IMR-90 (cell line): ENCODE measurements around the gene FGGY. TPM values are rescaled to one million over a fixed set of nuclear protein-coding genes. Genes with fewer than 3 reads are reported as not detected.

Experiments
- ATAC-seq: fragments of 200-7000 bp; cut with Tn5 transposase; 2 replicates; pipeline ENCODE4 v1.9.1; 2020; ENCODE audit warnings: low read depth, mild to moderate bottlenecking, moderate library complexity
- BruUV-seq: library from RNA; stranded (reverse); fragments of 400-500 nt; replicated peaks from 2 replicates; lab custom pipeline; 2021; lab: Mats Ljungman, UMichigan
- CTCF ChIA-PET: fragments of 300-600 bp; formaldehyde crosslinking; extraction: SDS; loops from one replicate; lab custom pipeline; 2021; ENCODE audit warnings: antibody characterized with exemption; lab: Yijun Ruan, JAX
- POLR2A ChIA-PET: fragments of 300-600 bp; sonication (Branson Sonifier 250); formaldehyde crosslinking; loops from one replicate; lab custom pipeline; 2022; ENCODE audit warnings: antibody characterized with exemption; ENCODE audit not compliant: unreplicated experiment; lab: Charles Lee
- DNase-seq: peaks from one replicate; pipeline ENCODE4 v3.0.0; 2013
- H2AFZ ChIP-seq: replicated peaks from 2 replicates; pipeline ENCODE3; 2013; ENCODE audit warnings: low read length, mild to moderate bottlenecking; ENCODE audit not compliant: poor library complexity
- H2AK5ac ChIP-seq: 2 replicates; pipeline ENCODE4 v1.6.1; 2013; ENCODE audit warnings: low read depth, low read length, inconsistent platforms
- H2AK9ac ChIP-seq: replicated peaks from 2 replicates; pipeline ENCODE3; 2013; ENCODE audit warnings: mild to moderate bottlenecking, low read depth, low read length, moderate library complexity; ENCODE audit not compliant: poor library complexity
- H2BK120ac ChIP-seq: 2 replicates; pipeline ENCODE4 v1.6.1; 2013; ENCODE audit warnings: low read depth, low read length, inconsistent platforms
- H2BK15ac ChIP-seq: 3 replicates; pipeline ENCODE4 v1.6.1; 2013; ENCODE audit warnings: low read depth, low read length, inconsistent platforms
- H2BK20ac ChIP-seq: 2 replicates; pipeline ENCODE4 v1.6.1; 2013; ENCODE audit warnings: low read depth, mild to moderate bottlenecking, inconsistent platforms, low read length, moderate library complexity
- H2BK5ac ChIP-seq: 2 replicates; pipeline ENCODE4 v1.6.1; 2013; ENCODE audit warnings: mild to moderate bottlenecking, low read depth, low read length, inconsistent platforms; ENCODE audit not compliant: poor library complexity, severe bottlenecking
- H3K14ac ChIP-seq: replicated peaks from 2 replicates; pipeline ENCODE4 v1.6.1; 2013; ENCODE audit warnings: low read depth, low read length, inconsistent platforms
- H3K18ac ChIP-seq: 2 replicates; pipeline ENCODE4 v1.6.1; 2013; ENCODE audit warnings: low read depth, low read length, control low read depth
- H3K23ac ChIP-seq: 2 replicates; pipeline ENCODE4 v1.6.1; 2013; ENCODE audit warnings: low read depth, low read length, inconsistent platforms
- H3K27ac ChIP-seq: 2 replicates; pipeline ENCODE4 v1.5.1; 2013; ENCODE audit warnings: mild to moderate bottlenecking, control low read depth, low read length; ENCODE audit not compliant: insufficient read depth
- H3K27me3 ChIP-seq: 2 replicates; pipeline ENCODE4 v1.6.1; 2013; ENCODE audit warnings: low read length; ENCODE audit not compliant: control insufficient read depth, insufficient read depth
- H3K36me3 ChIP-seq: 2 replicates; pipeline ENCODE4 v1.6.1; 2013; ENCODE audit warnings: low read length, mixed read lengths; ENCODE audit not compliant: control insufficient read depth, insufficient read depth
- H3K4ac ChIP-seq: 2 replicates; pipeline ENCODE4 v1.6.1; 2013; ENCODE audit warnings: low read depth, low read length, inconsistent platforms
- H3K4me1 ChIP-seq: 2 replicates; pipeline ENCODE4 v1.6.1; 2013; ENCODE audit warnings: low read length, mixed read lengths; ENCODE audit not compliant: control insufficient read depth, insufficient read depth
- H3K4me2 ChIP-seq: 2 replicates; pipeline ENCODE4 v1.6.1; 2013; ENCODE audit warnings: low read depth, mild to moderate bottlenecking, control low read depth, low read length, moderate library complexity
- H3K4me3 ChIP-seq: 2 replicates; pipeline ENCODE4 v1.5.1; 2013; ENCODE audit warnings: low read depth, mild to moderate bottlenecking, control low read depth, low read length, moderate library complexity; ENCODE audit not compliant: insufficient read depth
- H3K56ac ChIP-seq: 2 replicates; pipeline ENCODE4 v1.6.1; 2013; ENCODE audit warnings: low read length, inconsistent platforms; ENCODE audit not compliant: insufficient read depth; ENCODE audit errors: extremely low read depth
- H3K79me1 ChIP-seq, 2 experiments: 2 replicates each; pipeline ENCODE4 v1.6.1; 2013; ENCODE audit warnings: low read length in 2 of 2, inconsistent platforms in 1 of 2, low read depth in 1 of 2
- H3K9ac ChIP-seq: 2 replicates; pipeline ENCODE4 v1.6.1; 2013; ENCODE audit warnings: low read depth, low read length, control low read depth
- H3K9me1 ChIP-seq: 2 replicates; pipeline ENCODE4 v1.6.1; 2013; ENCODE audit warnings: low read length, inconsistent platforms; ENCODE audit not compliant: insufficient read depth
- H3K9me3 ChIP-seq: 2 replicates; pipeline ENCODE4 v1.6.1; 2013; ENCODE audit warnings: low read length; ENCODE audit not compliant: control insufficient read depth, insufficient read depth
- H4K20me1 ChIP-seq: 2 replicates; pipeline ENCODE4 v1.6.1; 2013; ENCODE audit warnings: low read length, inconsistent platforms; ENCODE audit not compliant: insufficient read depth
- H4K5ac ChIP-seq: 2 replicates; pipeline ENCODE4 v1.6.1; 2013; ENCODE audit warnings: mild to moderate bottlenecking, low read depth, low read length, control low read depth
- H4K8ac ChIP-seq, 2 experiments: 2 replicates each; pipeline ENCODE4 v1.6.1; 2013; ENCODE audit warnings: low read depth in 2 of 2, low read length in 2 of 2, control low read depth in 1 of 2, inconsistent platforms in 1 of 2
- H4K91ac ChIP-seq: 2 replicates; pipeline ENCODE4 v1.6.1; 2013; ENCODE audit warnings: low read depth, low read length, inconsistent platforms; ENCODE audit not compliant: insufficient read depth
- BHLHE40 ChIP-seq: fragments of 150-350 bp; IDR thresholded peaks from 2 replicates; pipeline ENCODE4 v1.6.1; 2016; ENCODE audit warnings: mild to moderate bottlenecking, low read depth, low read length
- CHD1 ChIP-seq: IDR thresholded peaks from 2 replicates; pipeline ENCODE4 v1.6.1; 2012; ENCODE audit warnings: low read depth, low read length, improper control_type of control experiment
- MAZ ChIP-seq: IDR thresholded peaks from 2 replicates; pipeline ENCODE4 v1.6.1; 2012; ENCODE audit warnings: low read depth, mild to moderate bottlenecking, low read length, improper control_type of control experiment, moderate library complexity, borderline replicate concordance
- NFE2L2 ChIP-seq: fragments of 150-350 bp; IDR thresholded peaks from 2 replicates; pipeline ENCODE4 v1.6.1; 2016; ENCODE audit warnings: low read depth, mild to moderate bottlenecking, low read length
- POLR2A ChIP-seq: IDR thresholded peaks from 2 replicates; pipeline ENCODE4 v1.6.1; 2012; ENCODE audit warnings: mild to moderate bottlenecking, low read depth, low read length
- RAD21 ChIP-seq: IDR thresholded peaks from 2 replicates; pipeline ENCODE4 v1.6.1; 2012; ENCODE audit warnings: low read length, improper control_type of control experiment
- USF2 ChIP-seq: fragments of 150-350 bp; IDR thresholded peaks from 2 replicates; pipeline ENCODE4 v1.6.1; 2017; ENCODE audit warnings: mild to moderate bottlenecking, antibody characterized with exemption, low read length, low read depth
- WGBS, 2 experiments: methylation state at CpG; one replicate each; pipeline versions ENCODE4 v1.1.5 to v1.1.7; 2013; ENCODE audit warnings: missing lambda C conversion rate in 2 of 2; ENCODE audit not compliant: insufficient read length in 1 of 2; ENCODE audit errors: extremely low coverage in 2 of 2; 5-methylcytosine and 5-hydroxymethylcytosine counted together
- dilution Hi-C: fragments of 300-500 bp; cut with HindIII; formaldehyde crosslinking; loops from one replicate; pipeline ENCODE4 v1.14.3; 2018; ENCODE audit warnings: low sequenced_read_pairs; ENCODE audit not compliant: unreplicated experiment
- in situ Hi-C: fragments of 300-500 bp; cut with MboI; formaldehyde crosslinking; loops from 3 replicates; pipeline ENCODE4 v1.14.3; 2019; ENCODE audit warnings: low sequenced_read_pairs, inconsistent platforms, mixed read lengths
- intact Hi-C: fragments of 100-400 bp; cut with micrococcal nuclease; formaldehyde crosslinking; loops from 2 replicates; pipeline ENCODE4 v1.10.0; 2022
- polyA plus RNA-seq, 3 experiments: library from polyadenylated mRNA; depleted of rRNA; stranded (reverse); fragments of >200 nt; gene quantifications; 2 replicates each; pipeline ENCODE4 v1.2.3, GENCODE V29; 2012; ENCODE audit warnings: low replicate concordance in 1 of 3
- total RNA-seq: library from RNA; depleted of rRNA; stranded (reverse); fragments of >200 nt; gene quantifications from 2 replicates; pipeline ENCODE4 v1.2.3, GENCODE V29; 2012

Gene FGGY
- total and polyA plus RNA-seq, 2 of the 4 experiments (the other 2 are of a cell fraction), result 5.6 to 14.0 TPM

GRCh38 chr1:59293849-59294248 lies 3.0 kb upstream of the FGGY start:
- H4K20me1 ChIP-seq, result no peaks in the 10 kb centered on the region
- H3K4me3 ChIP-seq, result no peak overlapping the region
- no peak overlapping the region for H4K91ac ChIP-seq
- DNase-seq (no peak), ATAC-seq (no peak)
- no peak overlapping the region for H2BK15ac ChIP-seq
- H4K5ac ChIP-seq, result no peak overlapping the region
- H3K79me1 ChIP-seq, result peaks cover 6 to 11% of the 10 kb centered on the region in 2 experiments; a peak in 2 of 4 replicates
- H2AK9ac ChIP-seq, result no peak overlapping the region
- H3K23ac ChIP-seq, result no peak overlapping the region
- no peak overlapping the region for H3K4me2 ChIP-seq
- TF ChIP-seq CHD1 (no peak), BHLHE40 (no peak), USF2 (no peak), MAZ (no peak), NFE2L2 (no peak), POLR2A (no peak), RAD21 (no peak)
- no peak overlapping the region for H3K14ac ChIP-seq
- no peak overlapping the region for H2BK5ac ChIP-seq
- in situ Hi-C loops, result loop anchor here (25.0 kb wide), 1 partner anchor 507 kb away; the partner anchor contains the start of gene JUN
- peaks cover 2% of the 10 kb centered on the region for H3K9me1 ChIP-seq
- dilution Hi-C loops, result no loop called here
- POLR2A ChIA-PET, result no interaction called here
- H4K8ac ChIP-seq, result no peak overlapping the region
- H3K27ac ChIP-seq, result no peak overlapping the region
- intact Hi-C loops, result loop anchor here (10.0 kb wide), 1 partner anchor 219 kb away; no protein-coding TSS in a partner anchor
- peaks cover 5% of the 10 kb centered on the region for H3K4me1 ChIP-seq
- no peaks in the 10 kb centered on the region for H3K9me3 ChIP-seq
- no peaks in the 10 kb centered on the region for H3K36me3 ChIP-seq
- CTCF ChIA-PET, result no interaction called here
- no peak overlapping the region for H2AK5ac ChIP-seq
- no peak overlapping the region for H2AFZ ChIP-seq
- no peak overlapping the region for H2BK20ac ChIP-seq
- WGBS, 2 experiments, result no CpG with 5 or more reads among the region's 12 CpGs
- H3K18ac ChIP-seq, result no peak overlapping the region
- no peak overlapping the region for H3K56ac ChIP-seq
- BruUV-seq, result no TSS peak
- H3K4ac ChIP-seq, result no peak overlapping the region
- no peaks in the 10 kb centered on the region for H3K27me3 ChIP-seq
- H2BK120ac ChIP-seq, result no peak overlapping the region
- H3K9ac ChIP-seq, result no peak overlapping the region
